Activated naive CD4-positive, alpha-beta T cell treated with anti-CD3 and anti-CD28 coated beads for 36 hours (primary cell): ENCODE data around the gene MED27. TPM values are rescaled to one million over a fixed set of nuclear protein-coding genes. Genes with fewer than 3 reads are reported as not detected.

Source experiments
- CTCF ChIA-PET: fragments of 350-600 bp; sonication (Branson Sonifier 250); formaldehyde crosslinking; loops from one replicate; lab custom pipeline; 2021; ENCODE audit warnings: antibody characterized with exemption; lab: Charles Lee
- DNase-seq: peaks from one replicate; pipeline ENCODE4 v3.0.0-alpha.2; 2020
- H3K27ac Mint-ChIP-seq: one replicate; pipeline ENCODE4 v1.8.0; 2021; ENCODE audit warnings: mild to moderate bottlenecking, mixed read lengths
- H3K27me3 Mint-ChIP-seq: one replicate; pipeline ENCODE4 v1.8.0; 2021; ENCODE audit warnings: low read depth, mixed read lengths
- H3K36me3 Mint-ChIP-seq: one replicate; pipeline ENCODE4 v1.8.0; 2021; ENCODE audit warnings: low read depth, mixed read lengths
- H3K4me1 Mint-ChIP-seq: one replicate; pipeline ENCODE4 v1.8.0; 2021; ENCODE audit warnings: low read depth, mixed read lengths
- H3K4me3 Mint-ChIP-seq: one replicate; pipeline ENCODE4 v1.8.0; 2021; ENCODE audit warnings: mild to moderate bottlenecking, moderate library complexity, mixed read lengths
- H3K9me3 Mint-ChIP-seq: one replicate; pipeline ENCODE4 v1.8.0; 2021; ENCODE audit warnings: mixed read lengths
- intact Hi-C: fragments of 100-400 bp; cut with micrococcal nuclease; formaldehyde crosslinking; loops from one replicate; pipeline ENCODE4 v1.15.1; 2023
- total RNA-seq, 2 experiments: library from RNA; stranded (reverse); gene quantifications; one replicate each; pipeline ENCODE4 v1.2.3, GENCODE V29; 2021

Gene MED27
- total RNA-seq, 2 experiments from 2014 or later = 27.7 to 31.3 TPM

DNA sequence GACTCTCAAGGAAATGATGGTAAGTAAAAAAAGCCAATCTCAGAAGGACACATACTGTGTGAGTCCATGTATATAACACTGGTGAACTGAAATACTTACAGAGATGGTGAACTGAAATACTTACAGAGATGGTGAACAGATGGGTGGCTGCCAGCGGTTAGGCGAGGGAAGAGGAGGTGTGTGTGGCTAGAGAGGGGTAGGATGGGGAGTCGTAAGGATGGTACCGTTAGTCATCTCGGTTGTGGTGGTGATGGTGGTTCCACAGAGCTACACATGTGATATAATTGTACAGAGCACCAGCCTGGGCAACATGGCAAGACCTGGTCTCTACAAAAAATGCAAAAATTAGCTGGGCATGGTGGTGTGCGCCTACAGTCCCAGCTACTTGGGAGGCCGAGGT is 226.2 kb downstream of the MED27 start:
- CTCF ChIA-PET = interaction anchor here (0.6 kb wide), 1 partner anchor 54 kb away, joined by 3 read pairs; no protein-coding TSS in a partner anchor
- DNase-seq = no peak
- no peaks in the 10 kb centered on the region for H3K4me1 Mint-ChIP-seq

GRCh38 chr9:131851414-131851813 is 228.3 kb downstream of the MED27 start:
- no peak overlapping the region for H3K4me3 Mint-ChIP-seq

More for the DNA sequence above, 226.2 kb downstream of the MED27 start:
- H3K4me3 Mint-ChIP-seq = no peak overlapping the region
- intact Hi-C loops = no loop called here
- no peak overlapping the region for H3K27ac Mint-ChIP-seq
- H3K27me3 Mint-ChIP-seq = no peaks in the 10 kb centered on the region
- H3K9me3 Mint-ChIP-seq = no peaks in the 10 kb centered on the region
- H3K36me3 Mint-ChIP-seq = no peaks in the 10 kb centered on the region

DNA sequence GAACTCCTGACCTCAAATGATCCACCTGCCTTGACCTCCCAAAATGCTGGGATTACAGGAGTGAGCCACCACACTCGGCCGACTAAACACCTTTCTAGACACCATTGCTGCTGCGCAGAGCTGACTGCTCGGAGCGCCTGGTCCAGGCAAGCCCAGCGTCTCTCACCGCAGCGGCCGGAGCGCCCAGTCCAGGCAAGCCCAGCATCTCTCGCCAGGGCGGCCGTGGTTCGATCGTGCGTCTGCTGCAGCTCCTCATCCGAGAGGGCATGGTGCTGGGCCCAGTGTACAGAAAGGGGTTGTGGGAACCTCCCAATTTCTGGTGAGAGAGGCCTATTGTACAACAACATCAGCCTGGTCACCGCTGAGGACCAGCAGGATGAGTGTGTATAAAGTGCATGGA is 230.3 kb downstream of the MED27 start:
- DNase-seq = no peak
- no peaks in the 10 kb centered on the region for H3K4me1 Mint-ChIP-seq
- peaks cover under 1% of the 10 kb centered on the region for H3K27me3 Mint-ChIP-seq
- H3K4me3 Mint-ChIP-seq = no peak overlapping the region
- H3K9me3 Mint-ChIP-seq = no peaks in the 10 kb centered on the region
- H3K27ac Mint-ChIP-seq = no peak overlapping the region
- intact Hi-C loops = no loop called here
- CTCF ChIA-PET = no interaction called here
- H3K36me3 Mint-ChIP-seq = no peaks in the 10 kb centered on the region

More at GRCh38 chr9:131851414-131851813, 228.3 kb downstream of the MED27 start:
- H3K9me3 Mint-ChIP-seq = no peaks in the 10 kb centered on the region
- no peaks in the 10 kb centered on the region for H3K4me1 Mint-ChIP-seq
- no peak for DNase-seq
- H3K27me3 Mint-ChIP-seq = no peaks in the 10 kb centered on the region
- intact Hi-C loops = no loop called here
- no peaks in the 10 kb centered on the region for H3K36me3 Mint-ChIP-seq
- CTCF ChIA-PET = no interaction called here
- H3K27ac Mint-ChIP-seq = no peak overlapping the region

DNA sequence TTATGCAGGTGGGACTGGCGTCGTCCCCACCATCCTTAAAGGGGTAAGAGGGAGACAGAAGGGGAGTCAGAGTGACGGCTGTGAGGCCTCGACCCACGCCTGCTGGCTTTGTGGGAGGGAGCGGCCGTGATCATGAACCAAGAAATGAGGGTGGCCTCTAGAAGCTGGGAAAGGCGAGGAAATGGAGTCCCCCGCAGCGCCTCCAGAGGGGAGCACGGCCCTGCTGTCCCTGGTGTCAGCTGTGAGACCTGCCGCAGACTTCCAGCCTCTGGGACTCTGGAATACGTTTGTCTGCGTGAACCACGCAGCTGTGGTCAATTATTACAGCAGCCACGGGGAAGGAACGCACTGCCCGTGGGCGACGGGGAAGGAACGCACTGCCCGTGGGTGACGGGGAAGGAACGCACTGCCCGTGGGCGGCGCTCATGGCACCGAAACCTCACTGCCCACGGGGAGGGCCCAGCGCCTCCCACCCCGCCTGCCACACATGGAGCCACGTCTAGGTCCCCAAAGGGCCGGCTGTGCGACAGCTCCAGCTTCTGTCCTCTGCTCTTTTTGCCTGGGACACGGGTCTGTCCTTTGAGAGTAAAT is 231.0 kb downstream of the MED27 start:
- CTCF ChIA-PET = no interaction called here
- H3K9me3 Mint-ChIP-seq = no peaks in the 10 kb centered on the region
- peaks cover 5% of the 10 kb centered on the region for H3K27me3 Mint-ChIP-seq
- no peak overlapping the region for H3K4me3 Mint-ChIP-seq
- intact Hi-C loops = no loop called here
- no peaks in the 10 kb centered on the region for H3K36me3 Mint-ChIP-seq
- H3K4me1 Mint-ChIP-seq = no peaks in the 10 kb centered on the region
- no peak for DNase-seq
- no peak overlapping the region for H3K27ac Mint-ChIP-seq

DNA sequence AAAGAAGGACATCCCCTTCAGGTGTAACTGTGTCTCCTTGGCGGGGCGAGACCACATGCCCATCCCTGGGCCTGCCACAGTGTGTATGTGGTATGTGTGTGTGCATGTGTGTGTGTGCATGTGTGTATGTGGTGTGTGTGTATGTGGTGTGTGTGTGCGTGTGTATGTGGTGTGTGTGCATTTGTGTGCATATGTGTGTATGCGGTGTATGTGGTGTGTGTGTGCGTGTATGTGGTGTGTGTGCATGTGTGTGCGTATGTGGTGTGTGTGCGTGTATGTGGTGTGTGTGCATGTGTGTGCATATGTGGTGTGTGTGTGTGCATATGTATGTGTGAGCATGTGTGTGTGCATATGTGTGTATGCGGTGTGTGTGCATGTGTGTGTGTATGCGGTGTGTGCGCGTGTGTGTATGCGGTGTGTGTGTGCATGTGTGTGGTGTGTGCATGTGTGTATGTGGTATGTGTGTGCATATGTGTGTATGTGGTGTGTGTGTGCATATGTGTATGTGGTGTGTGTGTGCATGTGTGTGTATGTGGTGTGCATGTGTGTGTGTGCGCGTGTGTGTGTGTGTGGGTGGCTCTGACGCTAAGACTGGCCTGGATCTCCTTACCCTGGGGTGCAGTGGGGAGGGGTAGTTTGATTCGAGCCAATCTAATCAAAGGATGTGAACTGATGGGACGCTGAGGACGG is 231.9 kb downstream of the MED27 start:
- DNase-seq = no peak
- H3K36me3 Mint-ChIP-seq = no peaks in the 10 kb centered on the region
- CTCF ChIA-PET = no interaction called here
- H3K9me3 Mint-ChIP-seq = no peaks in the 10 kb centered on the region
- no peak overlapping the region for H3K4me3 Mint-ChIP-seq
- intact Hi-C loops = no loop called here
- H3K4me1 Mint-ChIP-seq = no peaks in the 10 kb centered on the region
- peaks cover 9% of the 10 kb centered on the region for H3K27me3 Mint-ChIP-seq
- no peak overlapping the region for H3K27ac Mint-ChIP-seq

GRCh38 chr9:131845305-131846298 is 234.1 kb downstream of the MED27 start:
- CTCF ChIA-PET = no interaction called here
- no peak for DNase-seq
- H3K4me3 Mint-ChIP-seq = no peak overlapping the region
- intact Hi-C loops = no loop called here
- peaks cover 9% of the 10 kb centered on the region for H3K27me3 Mint-ChIP-seq
- H3K4me1 Mint-ChIP-seq = no peaks in the 10 kb centered on the region
- H3K9me3 Mint-ChIP-seq = no peaks in the 10 kb centered on the region
- no peak overlapping the region for H3K27ac Mint-ChIP-seq
- no peaks in the 10 kb centered on the region for H3K36me3 Mint-ChIP-seq

- H3K27ac Mint-ChIP-seq = no peak overlapping the region
- no peak for DNase-seq
- H3K9me3 Mint-ChIP-seq = no peaks in the 10 kb centered on the region
- peaks cover 4% of the 10 kb centered on the region for H3K4me1 Mint-ChIP-seq
- no peaks in the 10 kb centered on the region for H3K36me3 Mint-ChIP-seq
- no peak overlapping the region for H3K4me3 Mint-ChIP-seq
- CTCF ChIA-PET = no interaction called here
- intact Hi-C loops = no loop called here
- H3K27me3 Mint-ChIP-seq = peaks cover 13% of the 10 kb centered on the region
Observed at GRCh38 chr9:131844745-131845118, 234.9 kb downstream of the MED27 start.

DNA sequence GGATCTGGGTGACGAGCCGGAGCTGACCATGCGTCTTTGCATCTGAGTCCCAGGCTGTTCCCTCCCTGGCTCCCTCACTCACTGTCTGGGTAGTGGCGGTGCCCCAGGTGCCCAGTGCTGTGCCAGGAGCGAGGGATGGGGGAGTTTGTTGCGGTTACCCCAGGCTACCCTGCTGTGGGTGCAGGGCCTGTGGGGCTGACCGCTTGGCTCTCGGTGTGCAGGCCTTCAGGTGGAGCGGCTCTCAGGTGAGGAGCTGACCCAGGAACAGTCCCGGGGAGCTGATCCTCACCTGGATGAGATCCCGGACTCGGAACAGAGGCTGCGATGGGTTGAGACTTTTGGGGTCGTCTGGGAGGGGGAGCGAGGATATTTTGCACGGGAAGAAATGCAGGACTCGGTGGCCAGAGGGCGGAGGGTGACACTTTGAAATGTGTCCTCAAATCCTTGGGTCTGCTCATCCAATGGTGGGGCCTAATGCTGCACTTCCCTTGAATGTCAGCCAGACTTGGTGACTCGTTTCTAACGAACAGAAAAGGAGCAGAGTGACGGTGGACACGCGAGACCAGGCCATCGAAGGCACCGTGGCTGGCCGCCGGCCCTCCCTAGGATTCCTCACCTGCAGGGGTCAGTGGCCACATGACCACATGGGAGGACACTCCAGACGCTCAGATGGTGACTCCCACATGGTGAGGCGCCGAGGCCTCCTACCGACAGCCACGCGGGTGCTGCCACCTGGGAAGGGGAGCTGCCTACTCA is 235.5 kb downstream of the MED27 start:
- CTCF ChIA-PET = no interaction called here
- H3K27me3 Mint-ChIP-seq = peaks cover 18% of the 10 kb centered on the region
- intact Hi-C loops = no loop called here
- no peaks in the 10 kb centered on the region for H3K36me3 Mint-ChIP-seq
- no peak overlapping the region for H3K4me3 Mint-ChIP-seq
- no peaks in the 10 kb centered on the region for H3K9me3 Mint-ChIP-seq
- DNase-seq = no peak
- no peak overlapping the region for H3K27ac Mint-ChIP-seq
- H3K4me1 Mint-ChIP-seq = peaks cover 9% of the 10 kb centered on the region

GRCh38 chr9:131841765-131842318 is 237.8 kb downstream of the MED27 start:
- H3K4me1 Mint-ChIP-seq = peaks cover 12% of the 10 kb centered on the region
- intact Hi-C loops = no loop called here
- H3K4me3 Mint-ChIP-seq = no peak overlapping the region
- no peak for DNase-seq
- H3K27ac Mint-ChIP-seq = no peak overlapping the region
- H3K9me3 Mint-ChIP-seq = no peaks in the 10 kb centered on the region
- no peaks in the 10 kb centered on the region for H3K36me3 Mint-ChIP-seq
- CTCF ChIA-PET = no interaction called here
- H3K27me3 Mint-ChIP-seq = peaks cover 30% of the 10 kb centered on the region

GRCh38 chr9:131840751-131841702 is 238.6 kb downstream of the MED27 start:
- CTCF ChIA-PET = no interaction called here
- DNase-seq = no peak
- H3K9me3 Mint-ChIP-seq = no peaks in the 10 kb centered on the region
- H3K4me1 Mint-ChIP-seq = peaks cover 12% of the 10 kb centered on the region
- intact Hi-C loops = no loop called here
- no peak overlapping the region for H3K27ac Mint-ChIP-seq
- H3K36me3 Mint-ChIP-seq = no peaks in the 10 kb centered on the region
- H3K4me3 Mint-ChIP-seq = no peak overlapping the region
- H3K27me3 Mint-ChIP-seq = peaks cover 35% of the 10 kb centered on the region

DNA sequence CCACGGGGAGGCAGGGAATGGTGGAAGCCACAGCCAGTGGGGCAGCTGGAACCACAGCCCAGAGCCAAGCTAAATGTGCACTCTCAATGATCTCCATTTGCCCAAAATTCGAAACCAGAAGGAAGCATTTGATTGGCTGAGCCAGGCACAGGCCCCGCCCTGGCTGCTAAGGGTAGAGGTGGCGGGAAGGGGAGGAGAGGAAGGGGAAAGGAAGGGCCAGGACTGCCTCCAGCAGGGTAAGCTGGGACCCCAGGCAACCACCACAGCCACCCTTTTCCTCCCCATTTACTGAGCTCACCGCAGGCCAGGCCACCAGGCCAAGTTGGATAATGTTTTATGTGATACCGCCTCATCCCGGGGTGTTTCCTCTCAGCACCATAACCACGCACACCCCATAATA is 239.4 kb downstream of the MED27 start:
- Mint-ChIP-seq H3K4me1 (peaks cover 12% of the 10 kb centered on the region), H3K4me3 (no peak overlapping the region), H3K9me3 (no peaks in the 10 kb centered on the region), H3K27me3 (peaks cover 42% of the 10 kb centered on the region), H3K36me3 (no peaks in the 10 kb centered on the region), H3K27ac (no peak overlapping the region)
- CTCF ChIA-PET = interaction anchor here (1.2 kb wide), 1 partner anchor 396 kb away, joined by 4 read pairs; no protein-coding TSS in a partner anchor
- no peak for DNase-seq
- intact Hi-C loops = no loop called here
